Activated T-helper 9 cell treated with anti-CD3 and anti-CD28 coated beads, Interleukin-2, amount 50 U/mL, for 16 hours (primary cell): Measurements from ENCODE around the gene EPB41L5.
"Not testable (repeated sequence)": the region's sequence is repeated elsewhere in the genome, so short reads cannot be mapped to it uniquely, and the experiment has no call there.

Experiments used
- DNase-seq: peaks from one replicate; pipeline ENCODE4 v3.0.0-alpha.2; 2020; ENCODE audit warnings: low read depth

Gene EPB41L5

GRCh38 chr2:120100627-120101026, 87.8 kb downstream of the EPB41L5 start:
- no peak for DNase-seq

- no peak for DNase-seq
These were observed 91.0 kb downstream of the EPB41L5 start for GRCh38 chr2:120103723-120104467.

- DNase-seq = no peak
These were observed 91.9 kb downstream of the EPB41L5 start for GRCh38 chr2:120104772-120105171.

- no peak for DNase-seq
These were observed 92.5 kb downstream of the EPB41L5 start for GRCh38 chr2:120105360-120105759.

- no peak for DNase-seq
These were observed 95.2 kb downstream of the EPB41L5 start for GRCh38 chr2:120108049-120108448.

GRCh38 chr2:120108749-120109148, 95.9 kb downstream of the EPB41L5 start:
- no peak for DNase-seq

GRCh38 chr2:120109186-120110061, 96.5 kb downstream of the EPB41L5 start:
- DNase-seq = no peak

- no peak for DNase-seq
These were observed 97.1 kb downstream of the EPB41L5 start for GRCh38 chr2:120110062-120110362.

GRCh38 chr2:120110507-120110906, 97.6 kb downstream of the EPB41L5 start:
- no peak for DNase-seq

- no peak for DNase-seq
These were observed 98.3 kb downstream of the EPB41L5 start for GRCh38 chr2:120111193-120111592.

- no peak for DNase-seq
These were observed 105.1 kb downstream of the EPB41L5 start for GRCh38 chr2:120118018-120118417.

GRCh38 chr2:120118471-120118870, 105.6 kb downstream of the EPB41L5 start:
- no peak for DNase-seq

GRCh38 chr2:120121337-120121736, 108.5 kb downstream of the EPB41L5 start:
- DNase-seq = not testable (repeated sequence)

- no peak for DNase-seq
These were observed 110.2 kb downstream of the EPB41L5 start for GRCh38 chr2:120123090-120123489.

GRCh38 chr2:120125195-120125594, 112.3 kb downstream of the EPB41L5 start:
- no peak for DNase-seq

- DNase-seq = no peak
These were observed 115.3 kb downstream of the EPB41L5 start for GRCh38 chr2:120128216-120128615.

- DNase-seq = no peak
These were observed 119.3 kb downstream of the EPB41L5 start for GRCh38 chr2:120132190-120132589.

- DNase-seq = no peak
These were observed 119.8 kb downstream of the EPB41L5 start for GRCh38 chr2:120132691-120133090.

- DNase-seq = no peak
These were observed 120.8 kb downstream of the EPB41L5 start for GRCh38 chr2:120133572-120134244.

- DNase-seq = no peak
These were observed 121.4 kb downstream of the EPB41L5 start for GRCh38 chr2:120134263-120134662.

GRCh38 chr2:120135013-120135412, 122.1 kb downstream of the EPB41L5 start:
- not testable (repeated sequence) for DNase-seq

- DNase-seq = no peak
These were observed 128.0 kb downstream of the EPB41L5 start for GRCh38 chr2:120140866-120141265.
